HepG2 (cell line): Measurements from ENCODE around the gene IGDCC3. TPM values are rescaled to one million over a fixed set of nuclear protein-coding genes. Genes with fewer than 3 reads are reported as not detected.

Source experiments
- FOSL2 ChIP-seq: sonication (generic); formaldehyde crosslinking; IDR thresholded peaks from 2 replicates; pipeline ENCODE4 v1.4.0; 2020; ENCODE audit warnings: missing genetic modification reagents
- JUND ChIP-seq: sonication (generic); formaldehyde crosslinking; IDR thresholded peaks from 2 replicates; pipeline ENCODE4 v1.8.0; 2022; ENCODE audit warnings: mild to moderate bottlenecking, missing genetic modification reagents
- NR2F1 ChIP-seq, 2 experiments: fragments of 450-650 bp in 1 of 2; formaldehyde crosslinking in 1 of 2; IDR thresholded peaks; 2 replicates each; pipeline versions ENCODE4 v1.5.0 to v1.6.1; 2016 to 2020; ENCODE audit warnings: mild to moderate bottlenecking in 1 of 2, missing compliant biosample characterization in 1 of 2, missing genetic modification reagents in 1 of 2, moderate library complexity in 1 of 2
- PRPF4 ChIP-seq: fragments of 200-400 bp; formaldehyde crosslinking; IDR thresholded peaks from 2 replicates; pipeline ENCODE4 v1.6.1; 2016; ENCODE audit warnings: low read length, low read depth; ENCODE audit not compliant: poor library complexity, severe bottlenecking
- SIX4 ChIP-seq: sonication (generic); formaldehyde crosslinking; IDR thresholded peaks from 2 replicates; pipeline ENCODE4 v1.4.0; 2020; ENCODE audit warnings: missing genetic modification reagents
- TARDBP ChIP-seq: sonication (generic); formaldehyde crosslinking; IDR thresholded peaks from 2 replicates; pipeline ENCODE4 v1.8.0; 2022; ENCODE audit warnings: mild to moderate bottlenecking, missing genetic modification reagents
- TFDP1 ChIP-seq: IDR thresholded peaks from 2 replicates; pipeline ENCODE4 v1.6.1; 2016; ENCODE audit warnings: missing compliant biosample characterization, missing genetic modification reagents, borderline replicate concordance
- ZBTB37 ChIP-seq: sonication (generic); formaldehyde crosslinking; IDR thresholded peaks from 2 replicates; pipeline ENCODE4 v1.4.0; 2020; ENCODE audit warnings: mild to moderate bottlenecking, missing genetic modification reagents
- ZNF232 ChIP-seq: sonication (generic); formaldehyde crosslinking; IDR thresholded peaks from 2 replicates; pipeline ENCODE4 v1.4.0; 2020; ENCODE audit warnings: missing genetic modification reagents, borderline replicate concordance
- ZNF430 ChIP-seq: sonication (generic); formaldehyde crosslinking; IDR thresholded peaks from 2 replicates; pipeline ENCODE4 v1.9.0; 2021; ENCODE audit warnings: mild to moderate bottlenecking, missing genetic modification reagents
- ZNF510 ChIP-seq: sonication (generic); formaldehyde crosslinking; IDR thresholded peaks from 2 replicates; pipeline ENCODE4 v1.4.0; 2020; ENCODE audit warnings: low read depth, mild to moderate bottlenecking, missing genetic modification reagents
- ZNF569 ChIP-seq: sonication (generic); formaldehyde crosslinking; IDR thresholded peaks from 2 replicates; pipeline ENCODE4 v1.5.0; 2020; ENCODE audit warnings: mild to moderate bottlenecking, missing genetic modification reagents, moderate library complexity, borderline replicate concordance
- ZSCAN21 ChIP-seq: sonication (generic); formaldehyde crosslinking; IDR thresholded peaks from 2 replicates; pipeline ENCODE4 v1.8.0; 2022; ENCODE audit warnings: mild to moderate bottlenecking, missing genetic modification reagents, moderate library complexity, borderline replicate concordance
- polyA plus RNA-seq, 8 experiments: library from polyadenylated mRNA; depleted of rRNA in 3 of 8; stranded (reverse) in 7 of 8; unstranded in 1 of 8; fragments of >200 nt; fragmentation: Illumina TruSeq in 4 of 8; extraction: Trizol in 4 of 8; gene quantifications; 2 replicates each; pipeline versions ENCODE4 v1.2.1 to v1.2.3, GENCODE V29; 2011 to 2016; ENCODE audit warnings: low read depth in 4 of 8, missing spikeins in 1 of 8, mixed read lengths in 1 of 8; ENCODE audit not compliant: insufficient read depth in 1 of 8
- total RNA-seq, 5 experiments: library from RNA; depleted of rRNA; stranded (reverse); fragments of >200 nt; fragmentation: Illumina TruSeq; extraction: Trizol; gene quantifications; 2 replicates each; pipeline ENCODE4 v1.2.3, GENCODE V29; 2016; ENCODE audit warnings: low read depth in 1 of 5
- TF ChIP-seq, protein P1 (sequence below), 2 experiments: IDR thresholded peaks; 2 replicates each; pipeline ENCODE4 v1.6.1; 2011 to 2012; ENCODE audit warnings: low read length in 2 of 2, borderline replicate concordance in 1 of 2, low read depth in 1 of 2, mild to moderate bottlenecking in 1 of 2, moderate library complexity in 1 of 2
- TF ChIP-seq, protein P2 (sequence below): sonication (generic); formaldehyde crosslinking; IDR thresholded peaks from 2 replicates; pipeline ENCODE4 v1.5.0; 2020; ENCODE audit warnings: mild to moderate bottlenecking, missing genetic modification reagents

The IGDCC3 gene
- total and polyA plus RNA-seq, 2 of the 13 experiments (the other 11 are each of a cell fraction or from before 2014, with no cell fraction given), result 30.1 to 51.8 TPM

- TF ChIP-seq FOSL2 (peak; percentile 8; the same call in 1 of the 2 replicates), TARDBP (CRISPR knock-in tag) (peak; percentile 52), ZNF510 (CRISPR knock-in tag) (no peak), ZBTB37 (peak; percentile 66), SIX4 (CRISPR knock-in tag) (0 out of 2 replicates have a peak, but pooled peaks have one; percentile 9), ZNF232 (CRISPR knock-in tag) (peak; percentile 66; the same call in 1 of the 2 replicates), ZNF430 (CRISPR knock-in tag) (0 out of 2 replicates have a peak, but pooled peaks have one; percentile 48), TFDP1 (CRISPR knock-in tag) (peak; percentile 72; the same call in 1 of the 2 replicates), JUND (CRISPR knock-in tag) (0 out of 2 replicates have a peak, but pooled peaks have one; percentile 15), ZNF569 (no peak; the same call in 1 of the 2 replicates), PRPF4 (no peak), ZSCAN21 (CRISPR knock-in tag) (peak; percentile 35; the same call in 1 of the 2 replicates), NR2F1 (CRISPR knock-in tag; IDR thresholded peaks at IDR 0.05) (peak; percentile 57 to 69; a peak in 3 of 4 replicates)
- TF ChIP-seq, protein P1, sequence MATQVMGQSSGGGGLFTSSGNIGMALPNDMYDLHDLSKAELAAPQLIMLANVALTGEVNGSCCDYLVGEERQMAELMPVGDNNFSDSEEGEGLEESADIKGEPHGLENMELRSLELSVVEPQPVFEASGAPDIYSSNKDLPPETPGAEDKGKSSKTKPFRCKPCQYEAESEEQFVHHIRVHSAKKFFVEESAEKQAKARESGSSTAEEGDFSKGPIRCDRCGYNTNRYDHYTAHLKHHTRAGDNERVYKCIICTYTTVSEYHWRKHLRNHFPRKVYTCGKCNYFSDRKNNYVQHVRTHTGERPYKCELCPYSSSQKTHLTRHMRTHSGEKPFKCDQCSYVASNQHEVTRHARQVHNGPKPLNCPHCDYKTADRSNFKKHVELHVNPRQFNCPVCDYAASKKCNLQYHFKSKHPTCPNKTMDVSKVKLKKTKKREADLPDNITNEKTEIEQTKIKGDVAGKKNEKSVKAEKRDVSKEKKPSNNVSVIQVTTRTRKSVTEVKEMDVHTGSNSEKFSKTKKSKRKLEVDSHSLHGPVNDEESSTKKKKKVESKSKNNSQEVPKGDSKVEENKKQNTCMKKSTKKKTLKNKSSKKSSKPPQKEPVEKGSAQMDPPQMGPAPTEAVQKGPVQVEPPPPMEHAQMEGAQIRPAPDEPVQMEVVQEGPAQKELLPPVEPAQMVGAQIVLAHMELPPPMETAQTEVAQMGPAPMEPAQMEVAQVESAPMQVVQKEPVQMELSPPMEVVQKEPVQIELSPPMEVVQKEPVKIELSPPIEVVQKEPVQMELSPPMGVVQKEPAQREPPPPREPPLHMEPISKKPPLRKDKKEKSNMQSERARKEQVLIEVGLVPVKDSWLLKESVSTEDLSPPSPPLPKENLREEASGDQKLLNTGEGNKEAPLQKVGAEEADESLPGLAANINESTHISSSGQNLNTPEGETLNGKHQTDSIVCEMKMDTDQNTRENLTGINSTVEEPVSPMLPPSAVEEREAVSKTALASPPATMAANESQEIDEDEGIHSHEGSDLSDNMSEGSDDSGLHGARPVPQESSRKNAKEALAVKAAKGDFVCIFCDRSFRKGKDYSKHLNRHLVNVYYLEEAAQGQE (IDR thresholded peaks at IDR 0.05; ENCODE audit: borderline replicate concordance in 1 of 2, low read depth in 1 of 2, low read length in 2 of 2), result 0 out of 4 replicates have a peak, but pooled peaks of 1 of the 2 experiments have one; percentile 10
- TF ChIP-seq, protein P2, sequence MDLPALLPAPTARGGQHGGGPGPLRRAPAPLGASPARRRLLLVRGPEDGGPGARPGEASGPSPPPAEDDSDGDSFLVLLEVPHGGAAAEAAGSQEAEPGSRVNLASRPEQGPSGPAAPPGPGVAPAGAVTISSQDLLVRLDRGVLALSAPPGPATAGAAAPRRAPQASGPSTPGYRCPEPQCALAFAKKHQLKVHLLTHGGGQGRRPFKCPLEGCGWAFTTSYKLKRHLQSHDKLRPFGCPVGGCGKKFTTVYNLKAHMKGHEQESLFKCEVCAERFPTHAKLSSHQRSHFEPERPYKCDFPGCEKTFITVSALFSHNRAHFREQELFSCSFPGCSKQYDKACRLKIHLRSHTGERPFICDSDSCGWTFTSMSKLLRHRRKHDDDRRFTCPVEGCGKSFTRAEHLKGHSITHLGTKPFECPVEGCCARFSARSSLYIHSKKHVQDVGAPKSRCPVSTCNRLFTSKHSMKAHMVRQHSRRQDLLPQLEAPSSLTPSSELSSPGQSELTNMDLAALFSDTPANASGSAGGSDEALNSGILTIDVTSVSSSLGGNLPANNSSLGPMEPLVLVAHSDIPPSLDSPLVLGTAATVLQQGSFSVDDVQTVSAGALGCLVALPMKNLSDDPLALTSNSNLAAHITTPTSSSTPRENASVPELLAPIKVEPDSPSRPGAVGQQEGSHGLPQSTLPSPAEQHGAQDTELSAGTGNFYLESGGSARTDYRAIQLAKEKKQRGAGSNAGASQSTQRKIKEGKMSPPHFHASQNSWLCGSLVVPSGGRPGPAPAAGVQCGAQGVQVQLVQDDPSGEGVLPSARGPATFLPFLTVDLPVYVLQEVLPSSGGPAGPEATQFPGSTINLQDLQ (CRISPR knock-in tag), result peak; percentile 62; the same call in 1 of the 2 replicates
Measured at GRCh38 chr15:65384895-65385869, 7.4 kb upstream of the IGDCC3 start (continued).
